ENCODE results near the gene BTBD9.
A peak's percentile ranks its signal among the peaks of the same experiment; 100 is the strongest.

Gene BTBD9

GRCh38 chr6:38453861-38454260 is 185.9 kb downstream of the BTBD9 start:
- DNase-seq (ENCODE audit: low read depth, low spot score): no peak
- Histone ChIP-seq H3K9me3 (ENCODE audit: low read depth, low read length) (no peaks in the 10 kb centered on the region), H3K4me3 (peak overlapping the region; percentile 69; the same call in 1 of the 2 replicates), H3K9ac (ENCODE audit: insufficient read length) (no peak overlapping the region), H3K36me3 (ENCODE audit: insufficient read depth, low read length) (no peaks in the 10 kb centered on the region), H3K27ac (no peak overlapping the region; the same call in 1 of the 2 replicates)
- TF ChIP-seq EZH2 (IDR thresholded peaks at IDR 0.05) (no peak), FOXP2 (optimal IDR thresholded peaks at IDR 0.05; ENCODE audit: control extremely low read depth, extremely low read length, insufficient read depth) (no peak), POLR2AphosphoS5 (IDR thresholded peaks at IDR 0.05; ENCODE audit: borderline replicate concordance, low read depth, low read length) (no peak)

- TF ChIP-seq FOXP2 (optimal IDR thresholded peaks at IDR 0.05; ENCODE audit: control extremely low read depth, extremely low read length, insufficient read depth) (no peak), POLR2AphosphoS5 (IDR thresholded peaks at IDR 0.05; ENCODE audit: borderline replicate concordance, low read depth, low read length) (peak; percentile 43; the same call in 1 of the 2 replicates), EZH2 (IDR thresholded peaks at IDR 0.05) (no peak)
- peak overlapping the region; percentile 69 for H3K4me3 ChIP-seq
- DNase-seq (ENCODE audit: low read depth, low spot score): peak; percentile 72
- no peaks in the 10 kb centered on the region for H3K36me3 ChIP-seq (ENCODE audit: insufficient read depth, low read length)
- H3K9me3 ChIP-seq (ENCODE audit: low read depth, low read length): no peaks in the 10 kb centered on the region
- peak overlapping the region; percentile 70 for H3K27ac ChIP-seq
- peak overlapping the region; percentile 2 for H3K9ac ChIP-seq (ENCODE audit: insufficient read length)
These were observed 186.7 kb downstream of the BTBD9 start for GRCh38 chr6:38452816-38453660.

- no peak overlapping the region for H3K4me3 ChIP-seq
- no peak overlapping the region for H3K27ac ChIP-seq
- no peak overlapping the region for H3K9ac ChIP-seq (ENCODE audit: insufficient read length)
- no peaks in the 10 kb centered on the region for H3K36me3 ChIP-seq (ENCODE audit: insufficient read depth, low read length)
- no peaks in the 10 kb centered on the region for H3K9me3 ChIP-seq (ENCODE audit: low read depth, low read length)
- no peak for DNase-seq (ENCODE audit: low read depth, low spot score)
- no peak for TF ChIP-seq FOXP2 (optimal IDR thresholded peaks at IDR 0.05; ENCODE audit: control extremely low read depth, extremely low read length, insufficient read depth)
- no peak for TF ChIP-seq EZH2 (IDR thresholded peaks at IDR 0.05)
- no peak for TF ChIP-seq POLR2AphosphoS5 (IDR thresholded peaks at IDR 0.05; ENCODE audit: borderline replicate concordance, low read depth, low read length)
These were observed 189.0 kb downstream of the BTBD9 start for GRCh38 chr6:38450717-38451116.

GRCh38 chr6:38445925-38446324 is 193.8 kb downstream of the BTBD9 start:
- Histone ChIP-seq H3K9me3 (ENCODE audit: low read depth, low read length) (no peaks in the 10 kb centered on the region), H3K27ac (no peak overlapping the region), H3K36me3 (ENCODE audit: insufficient read depth, low read length) (no peaks in the 10 kb centered on the region), H3K9ac (ENCODE audit: insufficient read length) (no peak overlapping the region), H3K4me3 (no peak overlapping the region)
- DNase-seq (ENCODE audit: low read depth, low spot score): no peak
- TF ChIP-seq FOXP2 (optimal IDR thresholded peaks at IDR 0.05; ENCODE audit: control extremely low read depth, extremely low read length, insufficient read depth) (no peak), EZH2 (IDR thresholded peaks at IDR 0.05) (no peak), POLR2AphosphoS5 (IDR thresholded peaks at IDR 0.05; ENCODE audit: borderline replicate concordance, low read depth, low read length) (no peak)

GRCh38 chr6:38445336-38445735 is 194.4 kb downstream of the BTBD9 start:
- H3K27ac ChIP-seq: no peak overlapping the region
- H3K9me3 ChIP-seq (ENCODE audit: low read depth, low read length): no peaks in the 10 kb centered on the region
- no peaks in the 10 kb centered on the region for H3K36me3 ChIP-seq (ENCODE audit: insufficient read depth, low read length)
- no peak overlapping the region for H3K9ac ChIP-seq (ENCODE audit: insufficient read length)
- no peak for TF ChIP-seq POLR2AphosphoS5 (IDR thresholded peaks at IDR 0.05; ENCODE audit: borderline replicate concordance, low read depth, low read length)
- TF ChIP-seq FOXP2 (optimal IDR thresholded peaks at IDR 0.05; ENCODE audit: control extremely low read depth, extremely low read length, insufficient read depth): no peak
- TF ChIP-seq EZH2 (IDR thresholded peaks at IDR 0.05): no peak
- H3K4me3 ChIP-seq: no peak overlapping the region
- DNase-seq (ENCODE audit: low read depth, low spot score): no peak

- no peaks in the 10 kb centered on the region for H3K9me3 ChIP-seq (ENCODE audit: low read depth, low read length)
- no peak overlapping the region for H3K4me3 ChIP-seq
- H3K9ac ChIP-seq (ENCODE audit: insufficient read length): no peak overlapping the region
- no peak for TF ChIP-seq POLR2AphosphoS5 (IDR thresholded peaks at IDR 0.05; ENCODE audit: borderline replicate concordance, low read depth, low read length)
- TF ChIP-seq EZH2 (IDR thresholded peaks at IDR 0.05): no peak
- TF ChIP-seq FOXP2 (optimal IDR thresholded peaks at IDR 0.05; ENCODE audit: control extremely low read depth, extremely low read length, insufficient read depth): no peak
- H3K27ac ChIP-seq: no peak overlapping the region
- no peak for DNase-seq (ENCODE audit: low read depth, low spot score)
- no peaks in the 10 kb centered on the region for H3K36me3 ChIP-seq (ENCODE audit: insufficient read depth, low read length)
These were observed 196.2 kb downstream of the BTBD9 start for GRCh38 chr6:38443352-38444144.

- Histone ChIP-seq H3K36me3 (ENCODE audit: insufficient read depth, low read length) (no peaks in the 10 kb centered on the region), H3K9me3 (ENCODE audit: low read depth, low read length) (no peaks in the 10 kb centered on the region), H3K4me3 (no peak overlapping the region), H3K27ac (no peak overlapping the region), H3K9ac (ENCODE audit: insufficient read length) (no peak overlapping the region)
- DNase-seq (ENCODE audit: low read depth, low spot score): no peak
- TF ChIP-seq POLR2AphosphoS5 (IDR thresholded peaks at IDR 0.05; ENCODE audit: borderline replicate concordance, low read depth, low read length) (no peak), EZH2 (IDR thresholded peaks at IDR 0.05) (no peak), FOXP2 (optimal IDR thresholded peaks at IDR 0.05; ENCODE audit: control extremely low read depth, extremely low read length, insufficient read depth) (no peak)
These were observed 201.6 kb downstream of the BTBD9 start for GRCh38 chr6:38438097-38438496.
